HG03135 (cell line): ENCODE results near the gene CHKB.

ENCODE experiments used
- ATAC-seq: cut with Tn5 transposase; IDR thresholded peaks from one replicate; pipeline ENCODE4 v1.9.1; 2021; ENCODE audit warnings: mild to moderate bottlenecking, moderate library complexity; ENCODE audit not compliant: unreplicated experiment

CHKB gene

GRCh38 chr22:50576070-50576469 lies 6.6 kb downstream of the CHKB start:
- ATAC-seq = no peak

- ATAC-seq = no peak
Observed at GRCh38 chr22:50575426-50575941, 7.2 kb downstream of the CHKB start.

DNA sequence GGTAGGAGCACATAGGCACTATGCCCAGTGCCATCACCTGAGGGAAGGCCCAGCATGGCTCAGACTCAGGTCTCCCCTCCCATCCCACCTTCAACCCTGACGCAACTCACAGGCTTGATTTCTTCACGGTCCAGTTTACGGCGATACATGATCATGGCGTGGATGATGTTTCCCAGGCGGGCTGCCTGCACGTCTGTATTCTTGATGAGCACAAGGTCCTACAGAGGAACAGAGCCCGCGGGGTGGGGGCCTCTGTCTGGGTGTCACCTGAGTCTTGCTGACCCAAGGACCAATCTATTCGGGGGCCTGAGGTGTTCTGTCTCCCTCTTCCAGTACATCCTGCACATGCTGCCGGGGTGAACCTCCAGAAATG lies 8.3 kb downstream of the CHKB start:
- no peak for ATAC-seq

DNA sequence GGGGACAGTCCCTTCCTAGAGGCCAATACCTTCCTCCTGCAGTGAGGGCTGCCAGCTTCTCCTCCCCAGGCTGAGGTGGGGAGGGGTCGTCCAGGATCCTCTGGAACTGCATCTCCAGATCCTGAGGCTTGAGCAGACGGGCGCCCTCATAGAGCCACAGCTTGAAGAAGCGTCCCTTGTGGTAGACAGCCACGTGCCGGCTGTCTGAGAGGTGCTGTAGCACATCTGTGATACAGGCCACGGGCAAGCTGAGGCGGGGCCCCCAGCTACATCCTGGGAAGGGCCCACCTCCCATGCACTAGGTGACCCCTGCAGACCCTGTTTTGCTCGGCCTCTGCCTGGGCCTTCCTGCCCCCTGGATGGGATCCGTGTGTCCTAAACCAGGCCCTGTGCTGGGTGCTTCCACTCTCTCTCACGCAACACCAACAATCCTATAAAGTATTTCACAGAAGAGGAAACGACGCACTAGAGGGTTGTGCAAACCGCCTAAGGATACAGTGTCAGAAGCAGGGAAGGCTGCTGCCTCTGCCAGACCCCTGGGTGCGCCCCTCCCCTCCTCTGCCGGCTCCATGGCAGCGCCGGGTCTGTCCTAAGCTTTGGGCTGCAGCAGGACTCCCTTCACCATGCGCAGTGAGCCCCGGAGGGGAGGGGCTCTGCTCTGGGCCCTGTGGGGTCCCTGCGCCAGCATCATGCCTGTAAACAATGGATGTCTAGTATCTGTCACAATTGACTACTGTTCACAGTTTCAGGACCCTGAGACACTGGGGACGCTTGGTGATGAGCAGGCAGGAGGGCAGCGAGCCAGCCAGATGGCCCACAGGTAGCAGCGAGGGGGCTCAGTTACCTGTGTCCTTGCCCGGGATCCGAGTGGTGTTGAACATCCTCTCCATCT lies 8.9 kb downstream of the CHKB start:
- ATAC-seq = no peak

DNA sequence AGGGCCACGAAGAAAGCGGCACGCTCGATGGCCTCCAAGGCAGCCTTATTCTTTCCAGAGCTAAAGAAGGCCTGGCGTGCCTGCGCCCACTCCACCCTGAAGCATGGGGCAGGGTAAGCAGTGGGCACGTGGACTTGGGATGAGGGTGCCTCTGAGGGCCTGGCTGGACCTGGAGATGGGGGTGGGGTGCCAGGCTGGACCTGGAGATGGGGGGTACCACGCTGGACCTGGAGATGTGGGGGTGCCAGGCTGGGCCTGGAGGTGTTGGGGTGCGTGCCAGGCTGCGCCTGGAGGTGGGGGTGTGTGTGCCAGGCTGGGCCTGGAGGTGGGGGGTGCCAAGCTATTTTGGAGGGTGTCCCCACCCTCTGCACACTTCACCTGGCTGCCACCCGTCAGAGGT lies 9.7 kb downstream of the CHKB start:
- no peak for ATAC-seq

- ATAC-seq = no peak
Observed at GRCh38 chr22:50571264-50572175, 11.1 kb downstream of the CHKB start.

DNA sequence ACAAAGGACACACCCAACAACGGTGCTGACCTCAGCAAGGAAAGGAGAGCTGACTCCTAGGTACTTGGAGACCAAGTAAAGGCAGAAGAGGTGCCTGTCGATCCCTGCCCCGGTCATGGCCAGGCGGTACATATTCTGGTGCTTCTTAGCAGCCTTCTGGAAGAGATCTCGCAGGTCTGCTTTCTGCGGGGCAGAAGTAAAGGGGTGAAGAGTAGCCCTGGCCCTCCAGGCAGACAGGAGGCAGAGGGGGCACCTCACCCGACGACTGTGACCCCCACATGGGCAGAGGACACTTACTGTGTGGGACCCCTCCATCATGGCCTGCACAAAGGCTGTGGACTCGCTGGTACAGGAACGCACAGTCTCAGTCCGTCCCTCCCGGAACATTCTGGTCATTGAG lies 11.8 kb downstream of the CHKB start:
- ATAC-seq = no peak

GRCh38 chr22:50569896-50570535 lies 12.6 kb downstream of the CHKB start:
- ATAC-seq = no peak

DNA sequence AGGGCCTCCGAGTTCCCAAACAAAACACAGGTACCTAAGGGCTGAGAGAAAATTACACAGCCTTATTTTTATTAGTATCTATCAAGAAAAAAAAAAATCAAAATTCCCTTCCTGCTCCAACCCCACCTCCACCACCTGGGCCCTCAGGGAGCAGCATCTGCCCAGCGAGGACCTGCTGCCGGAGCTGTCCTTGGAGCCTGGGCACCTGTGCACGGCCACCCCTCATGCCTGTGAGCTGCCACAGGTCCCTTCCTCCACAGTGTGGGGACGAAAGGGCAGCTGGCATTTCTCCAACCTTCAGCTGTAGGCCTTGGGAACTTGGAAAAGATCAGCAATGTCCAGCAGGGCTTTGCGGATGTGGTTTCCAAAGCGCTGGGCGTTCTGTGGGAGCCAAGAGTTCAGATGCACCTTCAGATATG lies 13.6 kb downstream of the CHKB start:
- no peak for ATAC-seq

DNA sequence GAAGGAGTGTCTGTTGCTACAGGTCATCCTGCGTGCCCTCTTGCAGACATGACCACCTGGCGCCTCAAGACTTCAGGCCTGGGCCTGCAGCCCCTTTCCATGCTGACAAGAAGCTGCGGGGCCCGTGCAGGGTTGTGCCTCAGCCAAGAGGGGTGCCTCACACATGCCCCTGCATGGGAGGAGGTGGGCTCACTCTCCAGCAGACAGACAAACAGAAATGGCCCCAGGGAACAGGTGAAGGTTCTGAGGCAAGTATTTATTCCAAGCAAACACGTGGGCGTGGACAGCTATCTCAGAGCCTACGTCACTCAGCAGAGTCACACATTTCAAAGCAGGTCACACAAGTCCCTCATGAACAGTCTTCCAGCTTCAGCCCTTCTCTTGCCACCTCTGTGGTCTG lies 14.0 kb downstream of the CHKB start:
- ATAC-seq = no peak

- ATAC-seq = no peak
Observed at GRCh38 chr22:50567721-50568252, 14.9 kb downstream of the CHKB start.

DNA sequence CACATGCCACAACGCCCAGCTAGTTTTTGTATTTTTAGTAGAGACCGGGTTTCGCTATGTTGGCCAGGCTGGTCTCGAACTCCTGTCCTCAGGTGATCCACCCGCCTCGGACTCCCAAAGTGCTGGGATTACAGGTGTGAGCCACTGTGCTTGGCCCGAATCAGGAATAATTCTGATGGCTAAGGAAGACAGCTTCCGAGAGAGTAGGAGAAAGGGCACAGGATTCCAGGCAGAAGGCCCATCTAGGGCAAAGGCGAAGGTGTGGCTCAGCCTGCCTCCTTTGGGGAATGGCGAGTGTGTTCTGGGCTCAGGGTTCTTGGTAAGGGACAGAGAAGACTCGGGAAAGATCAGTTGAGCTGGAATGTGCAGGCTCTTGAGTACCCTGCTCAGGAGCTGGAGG lies 18.4 kb downstream of the CHKB start:
- ATAC-seq = no peak

GRCh38 chr22:50563413-50564160 lies 19.1 kb downstream of the CHKB start:
- no peak for ATAC-seq

GRCh38 chr22:50562523-50563412 lies 19.9 kb downstream of the CHKB start, which contains the start of gene SYCE3:
Gene SYCE3, minus strand, starts transcription at chr22:50562919. Its CDS starts 6,514 bp downstream, at chr22:50556405.
- ATAC-seq = peak; percentile 90

GRCh38 chr22:50561401-50562358 lies 21.0 kb downstream of the CHKB start:
- ATAC-seq = no peak

DNA sequence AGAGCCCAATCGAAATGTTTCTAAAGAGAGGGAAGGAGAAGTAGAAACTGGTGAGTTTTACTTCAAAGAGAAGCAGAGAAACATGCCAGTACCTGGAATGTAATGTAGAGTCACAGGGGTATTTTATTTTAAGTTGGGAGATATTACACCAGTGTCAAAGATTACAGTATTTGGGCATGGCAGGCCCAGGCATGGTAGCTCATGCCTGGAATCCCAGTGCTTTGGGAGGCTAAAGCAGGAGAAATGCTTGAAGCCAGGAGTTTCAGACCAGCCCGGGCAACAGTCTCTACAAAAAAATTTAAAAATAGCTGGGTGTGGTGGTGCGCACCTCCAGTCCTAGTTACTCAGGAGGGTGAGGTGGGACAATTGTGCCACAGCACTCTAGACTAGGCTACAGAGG lies 22.6 kb downstream of the CHKB start:
- no peak for ATAC-seq

DNA sequence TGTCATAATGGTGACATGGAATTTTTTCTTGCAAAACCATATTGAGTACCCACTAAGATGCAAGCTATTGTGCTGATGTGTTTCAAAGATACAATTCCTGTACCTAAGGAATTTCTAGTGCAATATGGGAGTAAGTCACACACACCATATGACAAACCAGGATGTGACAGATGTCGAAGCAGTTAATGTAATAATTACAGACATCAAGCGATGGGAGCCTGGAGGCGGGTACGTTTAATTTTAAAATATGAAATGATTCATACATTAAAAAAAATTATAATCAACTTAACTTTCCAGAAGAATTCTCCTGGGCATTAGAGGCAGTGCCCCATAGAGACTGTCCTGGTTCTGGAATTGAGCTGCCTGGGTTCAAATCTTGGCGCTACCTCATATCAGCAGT lies 25.9 kb downstream of the CHKB start:
- ATAC-seq = no peak

- ATAC-seq = no peak
Observed at GRCh38 chr22:50553310-50553709, 29.3 kb downstream of the CHKB start.
